Measurements from ENCODE around the gene ITGB1. TPM values are rescaled to one million over a fixed set of nuclear protein-coding genes. Genes with fewer than 3 reads are reported as not detected.

ITGB1 gene
- total RNA-seq, 1 experiment from 2014 or later = 1,992 TPM

- H3K27ac ChIP-seq = no peak overlapping the region
- peaks cover 8% of the 10 kb centered on the region for H3K36me3 ChIP-seq
- H3K27me3 ChIP-seq (replicated peaks) = no peaks in the 10 kb centered on the region
- no peaks in the 10 kb centered on the region for H3K4me1 ChIP-seq (replicated peaks)
- no peak overlapping the region for H3K4me3 ChIP-seq
- no peaks in the 10 kb centered on the region for H3K9me3 ChIP-seq (replicated peaks)
- DNase-seq (ENCODE audit: low read depth in 1 of 2, low spot score in 2 of 2) = no peak
Observed at GRCh38 chr10:32891261-32891660, 66.8 kb downstream of the ITGB1 start.

GRCh38 chr10:32890444-32890843 lies 67.6 kb downstream of the ITGB1 start:
- H3K4me3 ChIP-seq = no peak overlapping the region
- H3K9me3 ChIP-seq (replicated peaks) = no peaks in the 10 kb centered on the region
- H3K4me1 ChIP-seq (replicated peaks) = no peaks in the 10 kb centered on the region
- DNase-seq (ENCODE audit: low read depth in 1 of 2, low spot score in 2 of 2) = no peak
- peaks cover 2% of the 10 kb centered on the region for H3K36me3 ChIP-seq
- H3K27ac ChIP-seq = no peak overlapping the region
- no peaks in the 10 kb centered on the region for H3K27me3 ChIP-seq (replicated peaks)

- DNase-seq (ENCODE audit: low read depth in 1 of 2, low spot score in 2 of 2) = no peak
- Histone ChIP-seq H3K4me1 (replicated peaks) (no peaks in the 10 kb centered on the region), H3K27ac (no peak overlapping the region), H3K9me3 (replicated peaks) (no peaks in the 10 kb centered on the region), H3K27me3 (replicated peaks) (no peaks in the 10 kb centered on the region), H3K36me3 (no peaks in the 10 kb centered on the region), H3K4me3 (no peak overlapping the region)
Observed at GRCh38 chr10:32889631-32890212, 68.3 kb downstream of the ITGB1 start.

DNA sequence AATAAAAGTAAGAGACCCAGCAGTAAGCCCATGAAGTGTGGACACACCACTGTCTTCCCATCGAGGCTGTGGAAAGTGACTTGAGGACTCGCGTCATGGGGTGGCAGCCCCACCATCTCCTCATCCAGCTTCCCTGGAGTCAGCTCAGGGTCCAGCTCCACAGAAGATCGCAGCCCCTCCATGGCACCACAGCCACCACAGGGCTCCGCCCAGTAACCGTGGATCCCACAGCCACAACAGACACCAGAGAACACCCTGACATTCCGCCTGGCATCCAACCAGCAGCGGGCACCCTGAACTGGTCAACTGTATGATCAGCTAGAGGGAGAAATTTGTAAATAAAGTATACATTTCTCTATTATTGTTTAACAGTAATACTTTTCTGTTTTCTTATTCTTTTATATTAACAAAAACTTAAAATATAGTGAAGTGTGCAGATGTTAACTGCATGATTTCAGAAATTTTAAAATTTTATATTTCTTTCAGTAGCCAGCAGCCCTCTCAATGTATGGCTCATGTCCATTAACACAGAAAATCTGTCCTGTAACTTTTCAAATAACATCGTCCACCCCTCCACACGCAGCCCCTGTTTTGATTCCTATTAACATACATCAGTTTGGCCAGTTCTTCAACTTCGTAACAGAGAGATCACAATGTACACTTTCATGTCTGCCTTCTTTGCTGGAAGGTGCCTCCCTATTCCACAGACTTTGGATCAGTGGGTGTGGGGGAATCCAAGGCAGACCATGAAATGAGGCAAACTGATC lies 69.7 kb downstream of the ITGB1 start:
- Histone ChIP-seq H3K4me1 (replicated peaks) (no peaks in the 10 kb centered on the region), H3K36me3 (no peaks in the 10 kb centered on the region), H3K27ac (no peak overlapping the region)

DNA sequence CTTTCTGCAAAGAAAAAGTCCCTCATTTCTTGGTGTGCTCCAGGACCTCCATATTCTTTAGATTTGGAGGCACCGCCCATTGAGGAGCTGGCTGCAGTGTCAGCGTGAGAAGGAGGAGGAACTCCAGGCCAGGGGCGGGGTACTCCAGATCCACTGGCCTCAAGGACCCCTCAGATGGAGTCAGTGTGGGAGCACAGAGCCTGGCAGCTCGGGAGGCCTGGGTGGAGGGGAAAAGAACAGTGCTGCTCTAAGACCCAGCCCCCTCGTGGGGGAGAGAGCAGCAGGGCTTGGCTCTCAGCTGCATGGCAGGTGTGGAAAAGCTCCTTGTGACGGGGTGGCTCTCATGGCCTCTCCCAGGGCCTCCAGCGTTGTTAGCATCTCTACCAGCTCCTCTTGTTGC lies 70.5 kb downstream of the ITGB1 start:
- no peaks in the 10 kb centered on the region for H3K36me3 ChIP-seq
- H3K27ac ChIP-seq = no peak overlapping the region
- no peaks in the 10 kb centered on the region for H3K27me3 ChIP-seq (replicated peaks)
- no peaks in the 10 kb centered on the region for H3K9me3 ChIP-seq (replicated peaks)
- no peaks in the 10 kb centered on the region for H3K4me1 ChIP-seq (replicated peaks)
- no peak for DNase-seq (ENCODE audit: low read depth in 1 of 2, low spot score in 2 of 2)
- no peak overlapping the region for H3K4me3 ChIP-seq

More for the DNA sequence above, 69.7 kb downstream of the ITGB1 start:
- no peak for DNase-seq (ENCODE audit: low read depth in 1 of 2, low spot score in 2 of 2)
- Histone ChIP-seq H3K9me3 (replicated peaks) (no peaks in the 10 kb centered on the region), H3K4me3 (no peak overlapping the region), H3K27me3 (replicated peaks) (no peaks in the 10 kb centered on the region)

- Histone ChIP-seq H3K4me3 (no peak overlapping the region), H3K36me3 (no peaks in the 10 kb centered on the region), H3K27ac (no peak overlapping the region), H3K27me3 (replicated peaks) (no peaks in the 10 kb centered on the region), H3K4me1 (replicated peaks) (no peaks in the 10 kb centered on the region), H3K9me3 (replicated peaks) (no peaks in the 10 kb centered on the region)
- no peak for DNase-seq (ENCODE audit: low read depth in 1 of 2, low spot score in 2 of 2)
Observed at GRCh38 chr10:32882076-32882475, 76.0 kb downstream of the ITGB1 start.

GRCh38 chr10:32878646-32879045 lies 79.4 kb downstream of the ITGB1 start:
- Histone ChIP-seq H3K27me3 (replicated peaks) (no peaks in the 10 kb centered on the region), H3K36me3 (no peaks in the 10 kb centered on the region), H3K9me3 (replicated peaks) (no peaks in the 10 kb centered on the region), H3K4me3 (no peak overlapping the region), H3K4me1 (replicated peaks) (no peaks in the 10 kb centered on the region), H3K27ac (no peak overlapping the region)
- DNase-seq (ENCODE audit: low read depth in 1 of 2, low spot score in 2 of 2) = no peak

DNA sequence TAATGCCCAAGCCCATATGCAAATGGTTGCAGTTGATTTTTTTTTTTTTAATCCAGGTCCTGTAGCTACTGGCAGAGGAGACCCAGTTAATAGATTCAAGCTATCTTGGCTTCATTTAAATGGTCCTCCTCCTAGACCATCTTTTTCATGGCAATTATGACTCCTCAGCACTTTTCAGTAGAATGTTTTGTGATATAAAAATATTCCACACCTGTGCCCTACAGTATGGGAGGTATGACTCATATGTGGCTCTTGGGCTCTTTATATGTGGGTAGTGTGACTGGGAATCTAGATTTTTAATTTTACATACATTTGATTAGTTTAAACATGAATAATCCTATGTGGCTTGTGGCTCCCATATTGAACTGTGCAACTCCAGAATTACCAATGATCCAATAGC lies 80.1 kb downstream of the ITGB1 start:
- Histone ChIP-seq H3K36me3 (no peaks in the 10 kb centered on the region), H3K27me3 (replicated peaks) (no peaks in the 10 kb centered on the region), H3K4me1 (replicated peaks) (no peaks in the 10 kb centered on the region), H3K27ac (no peak overlapping the region), H3K4me3 (no peak overlapping the region), H3K9me3 (replicated peaks) (no peaks in the 10 kb centered on the region)
- DNase-seq (ENCODE audit: low read depth in 1 of 2, low spot score in 2 of 2) = no peak

- Histone ChIP-seq H3K27ac (no peak overlapping the region), H3K36me3 (no peaks in the 10 kb centered on the region), H3K27me3 (replicated peaks) (no peaks in the 10 kb centered on the region), H3K4me3 (no peak overlapping the region), H3K9me3 (replicated peaks) (no peaks in the 10 kb centered on the region), H3K4me1 (replicated peaks) (no peaks in the 10 kb centered on the region)
- no peak for DNase-seq (ENCODE audit: low read depth in 1 of 2, low spot score in 2 of 2)
Observed at GRCh38 chr10:32865170-32865569, 92.9 kb downstream of the ITGB1 start.

DNA sequence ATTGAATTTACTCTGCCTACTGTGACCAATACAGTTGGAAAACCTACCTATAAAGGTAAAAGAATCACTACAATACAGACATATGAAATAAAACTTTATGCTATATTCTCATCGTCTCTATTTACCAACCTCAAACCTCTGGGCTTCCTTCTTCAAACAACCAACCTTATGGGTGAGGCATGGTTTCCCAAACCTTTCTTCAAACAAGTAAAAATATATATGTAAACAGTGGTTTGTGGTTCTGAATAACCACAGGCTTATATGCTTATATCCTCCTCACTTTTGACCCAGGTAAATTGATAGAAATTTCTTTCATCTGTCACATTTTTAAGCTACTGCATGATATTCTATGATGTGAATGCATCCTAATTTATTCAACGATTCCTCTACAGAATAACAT lies 103.6 kb downstream of the ITGB1 start:
- no peaks in the 10 kb centered on the region for H3K4me1 ChIP-seq (replicated peaks)
- H3K27me3 ChIP-seq (replicated peaks) = no peaks in the 10 kb centered on the region
- no peak overlapping the region for H3K27ac ChIP-seq
- DNase-seq (ENCODE audit: low read depth in 1 of 2, low spot score in 2 of 2) = no peak
- no peak overlapping the region for H3K4me3 ChIP-seq
- no peaks in the 10 kb centered on the region for H3K36me3 ChIP-seq
- no peaks in the 10 kb centered on the region for H3K9me3 ChIP-seq (replicated peaks)

DNA sequence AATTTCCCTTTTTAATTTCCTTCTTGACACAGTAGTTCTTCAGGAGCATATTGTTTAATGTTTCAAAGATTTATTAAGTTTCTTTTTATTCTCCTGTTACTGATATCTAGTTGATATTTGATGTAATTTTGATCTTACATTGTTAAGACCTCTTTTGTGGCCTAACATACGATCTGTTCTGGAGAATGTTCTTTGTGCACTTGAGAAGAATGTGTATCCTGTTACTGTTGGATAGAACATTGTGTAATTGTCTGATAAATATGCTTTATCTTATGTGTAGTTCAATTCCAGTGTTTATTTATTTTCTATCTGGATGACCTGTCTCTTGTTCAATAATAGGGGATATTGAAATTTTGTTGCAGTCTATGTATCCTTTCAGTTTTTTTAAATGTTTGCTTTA lies 106.7 kb downstream of the ITGB1 start:
- H3K36me3 ChIP-seq = no peaks in the 10 kb centered on the region
- H3K4me1 ChIP-seq (replicated peaks) = no peaks in the 10 kb centered on the region
- no peaks in the 10 kb centered on the region for H3K27me3 ChIP-seq (replicated peaks)
- H3K4me3 ChIP-seq = no peak overlapping the region
- H3K27ac ChIP-seq = no peak overlapping the region
- no peaks in the 10 kb centered on the region for H3K9me3 ChIP-seq (replicated peaks)
- no peak for DNase-seq (ENCODE audit: low read depth in 1 of 2, low spot score in 2 of 2)

Measured in SJSA1 (cell line).